Thymus (tissue), 11 donors: ENCODE results near the gene GPRC5A. TPM values are rescaled to one million over a fixed set of nuclear protein-coding genes. Genes with fewer than 3 reads are reported as not detected.
A peak's percentile ranks its signal among the peaks of the same experiment; 100 is the strongest.

Experiments used
- DNase-seq, 9 donors: peaks; one replicate each; pipeline ENCODE4 v3.0.0-alpha.2; 2013; ENCODE audit warnings: low spot score in 9 of 9, low read depth in 6 of 9, missing footprints in 1 of 9
- H3K27ac ChIP-seq, 2 donors: one replicate each; pipeline ENCODE4 v1.5.1; 2013; ENCODE audit warnings: control low read depth in 1 of 2, low read depth in 1 of 2, low read length in 1 of 2, mild to moderate bottlenecking in 1 of 2, moderate library complexity in 1 of 2
- H3K27me3 ChIP-seq, 2 donors: one replicate each; pipeline ENCODE4 v1.5.1; 2013; ENCODE audit warnings: low read length in 1 of 2; ENCODE audit not compliant: control insufficient read depth in 2 of 2, insufficient read depth in 1 of 2
- H3K36me3 ChIP-seq, 2 donors: one replicate each; pipeline ENCODE4 v1.5.1; 2013; ENCODE audit warnings: low read length in 1 of 2, mild to moderate bottlenecking in 1 of 2, moderate library complexity in 1 of 2; ENCODE audit not compliant: control insufficient read depth in 2 of 2, insufficient read depth in 2 of 2
- H3K4me1 ChIP-seq, 2 donors: one replicate each; pipeline ENCODE4 v1.5.1; 2013; ENCODE audit warnings: low read length in 2 of 2; ENCODE audit not compliant: control insufficient read depth in 2 of 2, insufficient read depth in 2 of 2
- H3K4me3 ChIP-seq, 2 donors: one replicate each; pipeline ENCODE4 v1.5.1; 2013; ENCODE audit warnings: low read length in 2 of 2, control low read depth in 1 of 2, mild to moderate bottlenecking in 1 of 2
- H3K9me3 ChIP-seq, 2 donors: one replicate each; pipeline ENCODE4 v1.5.1; 2013; ENCODE audit warnings: low read length in 1 of 2, mild to moderate bottlenecking in 1 of 2; ENCODE audit not compliant: control insufficient read depth in 2 of 2, insufficient read depth in 1 of 2
- WGBS: extraction: QIAGEN DNeasy Blood & Tissue Kit; methylation state at CpG from one replicate; pipeline ENCODE4 v1.1.7; 2013; 5-methylcytosine and 5-hydroxymethylcytosine counted together
- polyA plus RNA-seq: library from polyadenylated mRNA; stranded (reverse); fragments of 200-250 nt; gene quantifications from one replicate; pipeline ENCODE4 v1.2.3, GENCODE V29; 2013
- total RNA-seq: library from RNA; stranded (reverse); fragments of 120-200 nt; gene quantifications from one replicate; pipeline ENCODE4 v1.2.4, GENCODE V29; 2013
- donor health status: healthy.

Gene GPRC5A
- total and polyA plus RNA-seq, 2 donors, result 0.09 to 1.1 TPM

DNA sequence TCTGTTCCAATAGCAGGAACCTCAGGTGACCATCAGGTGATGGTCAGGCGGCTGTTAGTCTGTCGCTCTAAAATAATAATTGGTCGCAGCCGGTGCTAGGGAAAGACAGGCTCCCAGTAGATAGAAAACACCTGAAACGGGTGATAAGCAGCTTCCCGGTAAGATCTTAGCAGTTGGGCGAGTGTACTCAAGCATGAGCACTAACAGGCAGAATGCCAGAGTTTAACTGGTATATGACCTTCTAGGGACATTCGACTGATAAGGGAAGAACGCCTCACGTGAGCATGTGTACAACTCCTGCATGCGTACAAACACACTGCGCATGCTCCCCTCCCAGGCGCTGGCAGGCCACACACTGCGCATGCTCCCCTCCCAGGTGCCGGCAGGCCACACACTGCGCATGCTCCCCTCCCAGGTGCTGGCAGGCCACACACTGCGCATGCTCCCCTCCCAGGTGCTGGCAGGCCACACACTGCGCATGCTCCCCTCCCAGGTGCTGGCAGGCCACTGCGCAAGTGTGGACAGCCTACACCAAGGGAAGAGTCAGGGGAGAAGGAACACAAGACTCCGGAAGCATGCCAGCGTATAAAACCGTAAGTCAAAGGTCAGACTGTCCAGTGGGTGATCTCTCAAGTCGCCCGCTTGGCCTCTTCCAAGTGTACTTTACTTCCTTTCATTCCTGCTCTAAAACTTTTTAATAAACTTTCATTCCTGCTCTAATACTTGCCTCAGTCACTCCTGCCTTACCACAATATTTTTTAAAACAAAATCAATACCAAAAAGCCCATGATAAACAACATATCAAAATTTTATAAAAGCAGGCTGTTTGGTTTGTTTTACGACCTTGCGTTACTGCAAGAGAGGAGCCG, 36.1 kb downstream of the GPRC5A start:
- no peaks in the 10 kb centered on the region for H3K9me3 ChIP-seq
- H3K27me3 ChIP-seq, result no peaks in the 10 kb centered on the region
- WGBS, result 82% methylated on average over 27 of the region's 27 CpGs
- peak in 7 of 9 donors; percentile 9 to 82 (median 27) for DNase-seq
- no peak overlapping the region for H3K27ac ChIP-seq
- H3K36me3 ChIP-seq, result no peaks in the 10 kb centered on the region
- peak overlapping the region in 1 of 2 donors; percentile 20 for H3K4me3 ChIP-seq
- H3K4me1 ChIP-seq, result no peaks in the 10 kb centered on the region

DNA sequence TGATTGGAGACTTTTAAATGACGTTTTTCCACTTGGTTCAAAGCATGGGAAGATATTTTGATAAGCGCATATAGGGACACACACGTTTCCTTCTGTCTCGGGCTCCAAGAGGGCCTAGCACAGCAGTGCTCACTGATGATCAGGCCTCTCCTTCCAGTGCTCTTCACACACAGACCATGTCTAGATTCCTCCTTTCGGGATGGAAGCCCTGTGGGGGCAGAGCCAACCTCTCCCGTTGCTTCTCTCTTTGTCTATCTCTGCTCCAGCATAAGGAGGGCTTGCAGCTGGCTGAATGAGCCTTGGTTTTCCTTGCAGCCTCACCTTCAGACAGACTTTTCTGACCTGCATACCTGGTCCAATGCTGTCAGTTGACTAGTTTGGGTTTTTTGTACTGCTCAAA, 38.3 kb downstream of the GPRC5A start:
- no peak for DNase-seq
- Histone ChIP-seq H3K9me3 (no peaks in the 10 kb centered on the region), H3K27ac (no peak overlapping the region), H3K4me1 (no peaks in the 10 kb centered on the region), H3K36me3 (no peaks in the 10 kb centered on the region), H3K4me3 (no peak overlapping the region), H3K27me3 (no peaks in the 10 kb centered on the region)
- WGBS, result 95% methylated on average over 6 of the region's 6 CpGs

DNA sequence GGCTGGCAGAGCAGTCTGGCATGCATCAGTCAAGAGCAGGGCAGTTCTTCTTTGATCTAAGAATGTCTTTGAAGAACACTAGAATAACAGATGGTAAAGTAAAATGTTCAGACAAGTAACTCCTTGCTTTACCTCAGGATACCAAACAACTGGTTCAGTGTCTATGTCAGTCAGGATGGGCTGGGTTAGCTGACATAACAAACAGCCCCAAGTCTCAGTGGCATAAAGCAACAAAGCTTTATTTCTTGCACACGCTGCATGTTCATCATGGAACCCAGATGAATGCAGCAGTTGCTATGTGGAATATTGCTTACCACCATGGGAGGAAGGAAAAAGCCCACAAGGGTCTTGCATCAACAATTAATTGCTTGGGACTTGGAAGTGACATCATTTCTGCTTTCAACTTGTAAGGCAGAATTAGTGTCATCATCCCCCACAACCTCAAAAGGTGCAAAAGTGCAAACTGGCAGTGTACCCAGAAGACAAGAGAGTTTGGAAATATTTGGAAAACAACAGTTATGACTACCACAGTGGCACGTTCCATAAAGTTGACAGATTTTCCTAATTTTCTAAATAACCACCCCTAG, 39.4 kb downstream of the GPRC5A start:
- WGBS, result 93% methylated on average over 2 of the region's 2 CpGs
- no peaks in the 10 kb centered on the region for H3K4me1 ChIP-seq
- no peak for DNase-seq
- H3K36me3 ChIP-seq, result no peaks in the 10 kb centered on the region
- H3K9me3 ChIP-seq, result no peaks in the 10 kb centered on the region
- no peaks in the 10 kb centered on the region for H3K27me3 ChIP-seq
- H3K4me3 ChIP-seq, result no peak overlapping the region
- H3K27ac ChIP-seq, result no peak overlapping the region

GRCh38 chr12:12933742-12934141, 42.4 kb downstream of the GPRC5A start:
- Histone ChIP-seq H3K4me3 (no peak overlapping the region), H3K27me3 (no peaks in the 10 kb centered on the region), H3K4me1 (no peaks in the 10 kb centered on the region), H3K9me3 (no peaks in the 10 kb centered on the region), H3K36me3 (no peaks in the 10 kb centered on the region), H3K27ac (no peak overlapping the region)
- DNase-seq, result no peak
- 97% methylated on average over 4 of the region's 4 CpGs for WGBS

DNA sequence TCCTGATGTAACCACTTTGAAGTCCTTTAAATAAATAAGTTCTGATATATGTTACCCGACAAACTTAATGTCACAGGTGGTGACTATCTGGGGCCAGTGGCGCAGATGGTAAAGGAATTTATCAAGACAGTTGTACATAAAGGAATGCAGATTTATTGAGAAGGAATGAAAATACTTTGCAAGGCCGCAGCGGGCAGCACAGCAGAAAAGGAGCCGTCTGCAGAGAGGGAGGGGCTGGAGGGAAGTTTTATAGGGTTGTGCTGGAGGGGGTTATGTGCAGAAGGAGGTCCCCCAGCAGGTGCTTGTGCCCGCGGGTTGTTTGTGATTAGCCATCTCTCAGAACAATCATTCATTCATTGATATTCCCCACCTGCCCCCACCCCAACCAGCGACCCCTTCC, 43.2 kb downstream of the GPRC5A start:
- H3K36me3 ChIP-seq, result no peaks in the 10 kb centered on the region
- H3K27me3 ChIP-seq, result no peaks in the 10 kb centered on the region
- H3K4me3 ChIP-seq, result no peak overlapping the region
- H3K9me3 ChIP-seq, result no peaks in the 10 kb centered on the region
- H3K4me1 ChIP-seq, result no peaks in the 10 kb centered on the region
- DNase-seq, result no peak
- 95% methylated on average over 8 of the region's 8 CpGs for WGBS
- no peak overlapping the region for H3K27ac ChIP-seq

- Histone ChIP-seq H3K4me1 (no peaks in the 10 kb centered on the region), H3K4me3 (no peak overlapping the region), H3K9me3 (no peaks in the 10 kb centered on the region), H3K27me3 (no peaks in the 10 kb centered on the region), H3K27ac (no peak overlapping the region), H3K36me3 (no peaks in the 10 kb centered on the region)
- 98% methylated on average over 11 of the region's 11 CpGs for WGBS
- DNase-seq, result no peak
Observed at GRCh38 chr12:12936983-12937491, 45.7 kb downstream of the GPRC5A start.

- Histone ChIP-seq H3K9me3 (no peaks in the 10 kb centered on the region), H3K4me1 (no peaks in the 10 kb centered on the region), H3K4me3 (no peak overlapping the region), H3K27ac (no peak overlapping the region), H3K36me3 (no peaks in the 10 kb centered on the region), H3K27me3 (no peaks in the 10 kb centered on the region)
- 91% methylated on average over 5 of the region's 5 CpGs for WGBS
- DNase-seq, result no peak
Observed at GRCh38 chr12:12938541-12938940, 47.2 kb downstream of the GPRC5A start.

DNA sequence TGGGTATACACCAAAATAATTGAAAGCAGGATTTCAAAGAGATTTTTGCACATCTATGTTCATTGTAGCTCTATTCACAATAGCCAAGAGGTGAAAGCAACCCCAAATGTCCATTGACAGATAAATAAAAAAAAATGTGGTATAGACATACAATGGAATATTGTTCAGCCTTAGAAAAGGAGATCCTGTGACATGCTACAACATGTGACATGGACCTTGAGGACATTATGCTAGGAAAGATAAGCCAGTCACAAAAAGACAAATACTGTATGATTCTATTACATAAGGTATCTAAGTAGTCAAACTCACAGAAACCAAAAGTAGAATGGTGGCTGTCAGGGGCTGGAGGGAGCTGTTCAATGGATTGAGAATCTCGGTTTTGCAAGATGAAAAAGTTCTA, 48.5 kb downstream of the GPRC5A start:
- WGBS, result 87% methylated on average over 1 of the region's 1 CpG
- no peaks in the 10 kb centered on the region for H3K27me3 ChIP-seq
- H3K9me3 ChIP-seq, result no peaks in the 10 kb centered on the region
- H3K36me3 ChIP-seq, result no peaks in the 10 kb centered on the region
- H3K27ac ChIP-seq, result no peak overlapping the region
- no peaks in the 10 kb centered on the region for H3K4me1 ChIP-seq
- H3K4me3 ChIP-seq, result no peak overlapping the region
- DNase-seq, result no peak
